ENCODE results near the gene DHX30. TPM values are rescaled to one million over a fixed set of nuclear protein-coding genes. Genes with fewer than 3 reads are reported as not detected.
A peak's percentile ranks its signal among the peaks of the same experiment; 100 is the strongest.
"Not testable (repeated sequence)": the region's sequence is repeated elsewhere in the genome, so short reads cannot be mapped to it uniquely, and the experiment has no call there.

The DHX30 gene
- total RNA-seq, 4 donors from 2014 or later = 45.7 to 91.1 (median 67.9) TPM

DNA sequence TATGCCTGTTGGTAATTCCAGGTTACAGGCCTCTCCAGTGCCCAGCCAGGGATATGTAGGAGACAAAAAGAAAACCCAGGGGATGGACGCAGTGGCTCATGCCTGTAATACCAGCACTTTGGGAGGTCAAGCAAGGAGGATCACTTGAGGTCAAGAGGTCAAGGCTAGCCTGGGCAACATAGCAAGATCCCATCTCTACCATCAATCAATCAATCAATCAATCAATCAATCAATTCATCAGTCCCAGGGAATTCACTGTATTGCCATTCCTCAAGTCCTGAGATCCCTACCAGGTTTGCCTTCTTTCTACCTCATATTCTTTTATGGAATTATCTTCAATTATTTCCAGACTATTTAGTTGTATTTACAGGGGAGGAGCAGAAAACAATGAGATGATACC, 82.2 kb downstream of the DHX30 start:
- DNase-seq (no peak), ATAC-seq (peak in 1 of 2 donors; percentile 19)
- Histone ChIP-seq H3K4me1 (peaks cover 4 to 11% of the 10 kb centered on the region in 2 donors), H3K27ac (no peak overlapping the region), H3K36me3 (peaks cover 0 to 34% of the 10 kb centered on the region in 2 donors), H3K4me3 (no peak overlapping the region), H3K27me3 (no peaks in the 10 kb centered on the region), H3K9me3 (no peaks in the 10 kb centered on the region)
- in situ Hi-C loops (cut with MboI; ENCODE audit: low sequenced_read_pairs in 4 of 4) (no loop called here), intact Hi-C loops (cut with DNase I; ENCODE audit: low total_unique reads) (no loop called here)
- TF ChIP-seq, protein P1, sequence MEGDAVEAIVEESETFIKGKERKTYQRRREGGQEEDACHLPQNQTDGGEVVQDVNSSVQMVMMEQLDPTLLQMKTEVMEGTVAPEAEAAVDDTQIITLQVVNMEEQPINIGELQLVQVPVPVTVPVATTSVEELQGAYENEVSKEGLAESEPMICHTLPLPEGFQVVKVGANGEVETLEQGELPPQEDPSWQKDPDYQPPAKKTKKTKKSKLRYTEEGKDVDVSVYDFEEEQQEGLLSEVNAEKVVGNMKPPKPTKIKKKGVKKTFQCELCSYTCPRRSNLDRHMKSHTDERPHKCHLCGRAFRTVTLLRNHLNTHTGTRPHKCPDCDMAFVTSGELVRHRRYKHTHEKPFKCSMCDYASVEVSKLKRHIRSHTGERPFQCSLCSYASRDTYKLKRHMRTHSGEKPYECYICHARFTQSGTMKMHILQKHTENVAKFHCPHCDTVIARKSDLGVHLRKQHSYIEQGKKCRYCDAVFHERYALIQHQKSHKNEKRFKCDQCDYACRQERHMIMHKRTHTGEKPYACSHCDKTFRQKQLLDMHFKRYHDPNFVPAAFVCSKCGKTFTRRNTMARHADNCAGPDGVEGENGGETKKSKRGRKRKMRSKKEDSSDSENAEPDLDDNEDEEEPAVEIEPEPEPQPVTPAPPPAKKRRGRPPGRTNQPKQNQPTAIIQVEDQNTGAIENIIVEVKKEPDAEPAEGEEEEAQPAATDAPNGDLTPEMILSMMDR (IDR thresholded peaks at IDR 0.05 in 4 of 5, conservative IDR thresholded peaks at IDR 0.05 in 1 of 5) = no peak
- TF ChIP-seq POLR2A (IDR thresholded peaks at IDR 0.05) = no peak

DNA sequence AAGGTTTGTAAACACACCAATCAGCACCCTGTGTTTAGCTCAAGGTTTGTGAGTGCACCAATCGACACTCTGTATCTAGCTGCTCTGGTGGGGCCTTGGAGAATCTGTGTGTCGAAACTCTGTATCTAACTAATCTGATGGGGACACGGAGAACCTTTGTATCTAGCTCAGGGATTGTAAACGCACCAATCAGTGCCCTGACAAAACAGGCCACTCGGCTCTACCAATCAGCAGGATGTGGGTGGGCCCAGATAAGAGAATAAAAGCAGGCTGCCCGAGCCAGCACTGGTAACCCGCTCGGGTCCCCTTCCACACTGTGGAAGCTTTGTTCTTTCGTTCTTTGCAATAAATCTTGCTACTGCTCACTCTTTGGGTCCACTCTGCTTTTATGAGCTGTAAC, 85.1 kb downstream of the DHX30 start:
- peaks cover 23 to 39% of the 10 kb centered on the region in 2 donors for H3K4me1 ChIP-seq
- H3K9me3 ChIP-seq; intact Hi-C loops (cut with DNase I; ENCODE audit: low total_unique reads); H3K4me3 ChIP-seq; H3K27ac ChIP-seq; ATAC-seq; DNase-seq; in situ Hi-C loops (cut with MboI; ENCODE audit: low sequenced_read_pairs in 4 of 4); H3K27me3 ChIP-seq: not testable (repeated sequence)
- peaks cover 0 to 22% of the 10 kb centered on the region in 2 donors for H3K36me3 ChIP-seq

DNA sequence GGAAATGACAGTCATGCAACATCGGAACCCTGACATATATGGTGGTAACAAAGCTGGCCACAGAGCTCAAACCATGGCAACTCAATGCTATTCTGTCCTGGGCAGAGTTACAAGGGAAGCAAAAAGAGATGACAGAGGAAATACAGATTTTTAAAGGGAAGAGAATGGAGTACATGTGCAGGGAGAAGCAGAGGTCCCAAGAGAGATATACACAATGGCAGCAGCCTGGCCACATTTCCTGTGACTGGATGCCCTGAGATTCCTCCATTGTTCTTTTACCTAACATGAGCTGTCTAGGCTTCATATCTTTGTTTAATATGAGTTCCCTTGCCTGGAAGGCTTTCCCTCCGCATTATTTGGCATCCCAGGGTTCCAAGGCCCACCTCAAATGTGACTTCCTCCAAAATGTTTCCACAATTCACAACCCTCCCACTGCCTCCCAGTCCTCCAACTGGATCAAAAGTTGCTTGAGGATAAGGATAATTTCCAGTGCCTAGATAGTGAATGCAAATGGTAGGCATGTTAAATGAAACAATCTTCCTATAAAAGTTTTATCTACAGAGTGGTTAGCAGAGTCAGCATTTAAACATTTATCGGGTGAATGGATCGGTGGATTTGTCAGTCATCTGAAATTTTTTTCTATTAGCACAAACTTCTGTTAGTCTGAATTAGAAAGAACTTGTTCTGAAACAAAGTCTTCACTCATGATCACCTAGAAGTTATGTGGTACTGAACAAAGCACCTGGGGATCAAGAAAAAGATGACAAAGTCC, 86.2 kb downstream of the DHX30 start:
- H3K9me3 ChIP-seq = no peaks in the 10 kb centered on the region
- in situ Hi-C loops (cut with MboI; ENCODE audit: low sequenced_read_pairs in 4 of 4) (no loop called here), intact Hi-C loops (cut with DNase I; ENCODE audit: low total_unique reads) (no loop called here)
- H3K27me3 ChIP-seq = no peaks in the 10 kb centered on the region
- DNase-seq (no peak), ATAC-seq (no peak)
- H3K27ac ChIP-seq = peak overlapping the region; percentile 41 to 77 (median 67)
- H3K4me1 ChIP-seq = peaks cover 23 to 50% of the 10 kb centered on the region in 2 donors
- peaks cover 0 to 22% of the 10 kb centered on the region in 2 donors for H3K36me3 ChIP-seq
- no peak overlapping the region for H3K4me3 ChIP-seq
- TF ChIP-seq POLR2A (IDR thresholded peaks at IDR 0.05) = no peak
- TF ChIP-seq, protein P1 (IDR thresholded peaks at IDR 0.05 in 4 of 5, conservative IDR thresholded peaks at IDR 0.05 in 1 of 5) = no peak

DNA sequence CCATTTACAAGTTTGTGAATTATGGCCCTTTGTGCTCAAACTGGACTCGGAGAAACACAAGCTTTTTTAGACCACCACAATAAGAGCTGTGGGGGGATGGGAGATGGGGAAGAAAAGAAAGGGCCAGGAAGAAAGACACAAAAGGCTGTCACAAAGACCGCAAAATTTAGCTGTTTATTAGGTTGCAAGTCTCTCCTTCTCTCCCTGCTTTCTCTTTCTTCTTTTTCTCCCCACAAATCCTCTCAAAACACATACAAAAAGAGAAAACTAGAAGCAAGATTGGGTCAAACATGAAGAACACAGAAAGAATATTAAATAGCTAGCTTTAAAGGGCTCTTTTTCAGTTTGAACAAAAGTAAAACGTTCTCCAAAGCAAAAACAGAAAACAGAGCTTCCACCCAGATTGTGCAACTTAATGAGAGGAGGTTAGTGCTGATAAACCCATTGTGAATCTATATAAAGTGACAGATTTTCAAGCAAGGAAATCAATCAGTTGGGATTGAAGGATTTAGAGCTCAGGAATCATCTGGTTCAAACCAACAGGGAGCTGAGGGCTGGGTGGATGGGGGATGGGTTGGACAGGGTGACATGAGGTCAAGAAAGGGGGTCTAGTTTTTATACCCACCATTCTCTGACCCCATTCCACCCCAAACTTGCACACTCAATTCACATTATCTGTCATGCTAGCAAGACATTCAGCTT, 87.3 kb downstream of the DHX30 start:
- H3K27ac ChIP-seq = peak overlapping the region; percentile 41 to 77 (median 67)
- in situ Hi-C loops (cut with MboI; ENCODE audit: low sequenced_read_pairs in 4 of 4) = no loop called here
- peaks cover 23 to 52% of the 10 kb centered on the region in 2 donors for H3K4me1 ChIP-seq
- H3K4me3 ChIP-seq = no peak overlapping the region
- no peaks in the 10 kb centered on the region for H3K9me3 ChIP-seq
- DNase-seq = no peak
- no peak for ATAC-seq
- TF ChIP-seq, protein P1 (IDR thresholded peaks at IDR 0.05 in 4 of 5, conservative IDR thresholded peaks at IDR 0.05 in 1 of 5) = no peak
- no peak for TF ChIP-seq POLR2A (IDR thresholded peaks at IDR 0.05)
- H3K27me3 ChIP-seq = no peaks in the 10 kb centered on the region
- H3K36me3 ChIP-seq = peaks cover 0 to 22% of the 10 kb centered on the region in 2 donors
- intact Hi-C loops (cut with DNase I; ENCODE audit: low total_unique reads) = loop anchor here (1.0 kb wide), 1 partner anchor 261 kb away; no protein-coding TSS in a partner anchor
